Measurements from ENCODE around the gene GARIN3.

DNA sequence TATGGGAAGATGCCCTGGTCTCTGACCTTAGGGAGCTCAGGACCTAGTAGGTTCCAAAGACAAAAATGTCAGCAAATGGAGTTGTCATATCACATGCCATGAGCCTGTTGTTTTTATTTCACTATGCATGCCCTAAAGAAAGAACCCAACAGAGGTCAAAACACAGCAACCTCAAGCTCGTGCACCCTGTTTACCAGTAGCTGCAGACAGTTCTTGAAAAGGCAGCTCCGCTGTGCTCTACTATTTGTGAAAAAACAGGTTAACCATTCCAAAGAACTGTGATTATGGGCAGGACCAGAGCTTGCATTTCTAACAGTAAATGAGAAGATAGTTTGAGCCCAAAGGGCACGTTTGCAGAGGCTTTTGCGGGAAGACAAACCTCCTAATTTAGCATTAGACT is 37.4 kb upstream of the GARIN3 start:
- TF ChIP-seq, protein P1, sequence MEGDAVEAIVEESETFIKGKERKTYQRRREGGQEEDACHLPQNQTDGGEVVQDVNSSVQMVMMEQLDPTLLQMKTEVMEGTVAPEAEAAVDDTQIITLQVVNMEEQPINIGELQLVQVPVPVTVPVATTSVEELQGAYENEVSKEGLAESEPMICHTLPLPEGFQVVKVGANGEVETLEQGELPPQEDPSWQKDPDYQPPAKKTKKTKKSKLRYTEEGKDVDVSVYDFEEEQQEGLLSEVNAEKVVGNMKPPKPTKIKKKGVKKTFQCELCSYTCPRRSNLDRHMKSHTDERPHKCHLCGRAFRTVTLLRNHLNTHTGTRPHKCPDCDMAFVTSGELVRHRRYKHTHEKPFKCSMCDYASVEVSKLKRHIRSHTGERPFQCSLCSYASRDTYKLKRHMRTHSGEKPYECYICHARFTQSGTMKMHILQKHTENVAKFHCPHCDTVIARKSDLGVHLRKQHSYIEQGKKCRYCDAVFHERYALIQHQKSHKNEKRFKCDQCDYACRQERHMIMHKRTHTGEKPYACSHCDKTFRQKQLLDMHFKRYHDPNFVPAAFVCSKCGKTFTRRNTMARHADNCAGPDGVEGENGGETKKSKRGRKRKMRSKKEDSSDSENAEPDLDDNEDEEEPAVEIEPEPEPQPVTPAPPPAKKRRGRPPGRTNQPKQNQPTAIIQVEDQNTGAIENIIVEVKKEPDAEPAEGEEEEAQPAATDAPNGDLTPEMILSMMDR (IDR thresholded peaks at IDR 0.05; ENCODE audit: insufficient read depth, low read length): no peak
- TF ChIP-seq, protein P2, sequence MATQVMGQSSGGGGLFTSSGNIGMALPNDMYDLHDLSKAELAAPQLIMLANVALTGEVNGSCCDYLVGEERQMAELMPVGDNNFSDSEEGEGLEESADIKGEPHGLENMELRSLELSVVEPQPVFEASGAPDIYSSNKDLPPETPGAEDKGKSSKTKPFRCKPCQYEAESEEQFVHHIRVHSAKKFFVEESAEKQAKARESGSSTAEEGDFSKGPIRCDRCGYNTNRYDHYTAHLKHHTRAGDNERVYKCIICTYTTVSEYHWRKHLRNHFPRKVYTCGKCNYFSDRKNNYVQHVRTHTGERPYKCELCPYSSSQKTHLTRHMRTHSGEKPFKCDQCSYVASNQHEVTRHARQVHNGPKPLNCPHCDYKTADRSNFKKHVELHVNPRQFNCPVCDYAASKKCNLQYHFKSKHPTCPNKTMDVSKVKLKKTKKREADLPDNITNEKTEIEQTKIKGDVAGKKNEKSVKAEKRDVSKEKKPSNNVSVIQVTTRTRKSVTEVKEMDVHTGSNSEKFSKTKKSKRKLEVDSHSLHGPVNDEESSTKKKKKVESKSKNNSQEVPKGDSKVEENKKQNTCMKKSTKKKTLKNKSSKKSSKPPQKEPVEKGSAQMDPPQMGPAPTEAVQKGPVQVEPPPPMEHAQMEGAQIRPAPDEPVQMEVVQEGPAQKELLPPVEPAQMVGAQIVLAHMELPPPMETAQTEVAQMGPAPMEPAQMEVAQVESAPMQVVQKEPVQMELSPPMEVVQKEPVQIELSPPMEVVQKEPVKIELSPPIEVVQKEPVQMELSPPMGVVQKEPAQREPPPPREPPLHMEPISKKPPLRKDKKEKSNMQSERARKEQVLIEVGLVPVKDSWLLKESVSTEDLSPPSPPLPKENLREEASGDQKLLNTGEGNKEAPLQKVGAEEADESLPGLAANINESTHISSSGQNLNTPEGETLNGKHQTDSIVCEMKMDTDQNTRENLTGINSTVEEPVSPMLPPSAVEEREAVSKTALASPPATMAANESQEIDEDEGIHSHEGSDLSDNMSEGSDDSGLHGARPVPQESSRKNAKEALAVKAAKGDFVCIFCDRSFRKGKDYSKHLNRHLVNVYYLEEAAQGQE (IDR thresholded peaks at IDR 0.05; ENCODE audit: insufficient replicate concordance, low read depth): no peak
